ENCODE measurements around the gene C14orf132.
"Not testable (repeated sequence)": the region's sequence is repeated elsewhere in the genome, so short reads cannot be mapped to it uniquely, and the experiment has no call there.

The C14orf132 gene

GRCh38 chr14:96060186-96060933 is 21.2 kb downstream of the C14orf132 start:
- no peak for DNase-seq

- no peak for DNase-seq
Measured at GRCh38 chr14:96062010-96062409, 22.8 kb downstream of the C14orf132 start.

DNA sequence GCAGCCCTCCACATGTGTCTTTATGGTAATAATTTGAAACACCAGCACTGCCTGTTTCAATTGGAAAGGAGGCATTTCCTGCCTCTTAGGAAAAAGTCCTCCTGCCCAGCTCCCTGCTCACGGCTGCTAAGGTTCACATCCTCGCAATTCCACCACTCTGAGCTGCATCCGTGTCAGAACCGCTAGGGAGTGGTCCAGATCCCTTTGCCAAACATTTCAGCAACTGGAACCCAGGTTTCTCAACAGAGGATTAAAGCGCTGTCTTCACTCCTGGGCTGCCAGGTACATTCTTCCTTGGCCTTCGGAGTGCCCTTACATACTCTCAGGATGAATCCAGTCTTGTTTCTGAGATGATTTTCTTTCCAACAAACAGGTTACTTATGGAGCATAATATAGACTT is 23.3 kb downstream of the C14orf132 start:
- DNase-seq: no peak

- DNase-seq: no peak
Measured at GRCh38 chr14:96064866-96065265, 25.7 kb downstream of the C14orf132 start.

DNA sequence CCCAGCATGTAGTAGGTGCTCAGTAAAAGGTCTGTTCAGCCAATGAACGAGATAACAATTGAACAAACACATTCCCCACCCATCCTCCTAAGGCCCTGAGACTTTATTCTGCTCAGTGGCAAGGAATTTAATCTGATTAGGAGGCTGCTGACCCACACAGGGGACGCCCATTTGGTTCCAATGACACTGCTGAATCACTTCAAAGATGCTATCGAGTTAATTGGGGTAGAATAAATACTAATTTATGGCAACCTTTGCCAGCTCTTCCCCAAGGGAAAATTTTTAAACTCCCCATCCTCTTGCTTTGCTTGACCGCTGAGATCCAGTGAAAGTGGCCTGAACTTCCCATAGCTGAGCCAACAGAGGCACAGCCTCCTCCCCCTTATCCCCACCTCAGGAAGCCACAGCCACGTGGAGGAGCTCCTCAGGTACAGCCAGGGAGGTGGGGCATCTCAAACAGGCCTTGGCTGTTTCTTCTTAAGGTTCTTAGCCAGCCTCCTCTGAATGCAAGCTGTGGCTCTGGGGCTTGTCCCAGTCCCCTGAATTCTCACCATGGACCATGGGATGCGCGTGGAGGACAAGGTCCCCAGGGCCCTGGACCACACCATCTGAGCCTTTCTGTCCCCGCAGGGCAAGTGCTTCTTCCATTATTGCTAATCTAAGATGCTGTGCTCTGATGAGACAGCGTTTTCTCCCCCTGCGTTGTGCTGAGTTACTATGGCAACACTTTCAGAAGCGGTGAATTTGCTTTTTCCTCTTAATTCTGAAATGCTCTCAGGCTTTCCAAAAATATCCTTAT is 26.7 kb downstream of the C14orf132 start:
- DNase-seq: no peak

GRCh38 chr14:96066976-96067375 is 27.8 kb downstream of the C14orf132 start:
- DNase-seq: no peak

DNA sequence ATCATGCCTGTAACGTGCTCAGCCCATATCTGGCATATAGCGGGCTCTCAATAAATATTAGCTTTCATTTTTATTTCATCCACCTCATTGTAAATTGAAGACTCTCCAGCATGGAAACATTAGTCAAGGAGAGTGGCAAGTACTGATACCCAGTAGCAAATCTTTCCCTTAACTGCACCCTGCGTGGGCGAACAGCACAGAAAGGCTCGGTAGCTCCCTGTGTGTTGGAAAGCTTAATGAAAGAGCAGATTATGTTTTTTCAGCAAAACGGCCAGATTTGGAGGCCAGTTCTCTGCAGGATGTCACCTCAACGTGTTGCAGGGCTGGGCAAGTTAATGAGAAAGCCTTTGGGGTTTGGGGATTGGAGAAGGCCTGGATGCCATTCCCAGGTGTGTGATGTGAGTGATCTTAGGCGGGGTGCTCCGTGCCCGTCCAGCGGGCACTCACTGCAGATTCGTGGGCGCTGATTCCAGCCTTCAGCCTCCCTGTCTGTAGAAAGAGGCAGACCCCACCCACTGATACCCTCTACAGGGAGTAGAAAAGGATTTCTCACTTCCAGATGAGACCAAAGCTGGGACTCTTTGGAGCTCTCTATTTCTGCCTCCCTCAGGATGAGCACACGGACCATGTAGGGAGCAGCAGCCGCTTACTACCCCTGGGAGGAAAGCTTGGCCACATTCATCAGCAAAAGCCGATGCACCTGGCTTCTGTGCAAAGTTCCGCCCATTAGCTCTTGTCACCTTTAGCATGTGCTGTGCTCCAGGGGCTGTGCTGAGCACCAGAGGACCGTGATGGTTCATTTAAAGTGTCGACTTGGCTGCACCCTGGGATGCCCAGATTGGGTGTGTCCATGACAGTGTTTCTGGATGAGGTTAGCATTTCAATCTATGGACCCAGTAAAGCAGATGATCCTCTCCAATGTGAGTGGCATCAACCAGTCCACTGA is 29.1 kb downstream of the C14orf132 start:
- DNase-seq: no peak

DNA sequence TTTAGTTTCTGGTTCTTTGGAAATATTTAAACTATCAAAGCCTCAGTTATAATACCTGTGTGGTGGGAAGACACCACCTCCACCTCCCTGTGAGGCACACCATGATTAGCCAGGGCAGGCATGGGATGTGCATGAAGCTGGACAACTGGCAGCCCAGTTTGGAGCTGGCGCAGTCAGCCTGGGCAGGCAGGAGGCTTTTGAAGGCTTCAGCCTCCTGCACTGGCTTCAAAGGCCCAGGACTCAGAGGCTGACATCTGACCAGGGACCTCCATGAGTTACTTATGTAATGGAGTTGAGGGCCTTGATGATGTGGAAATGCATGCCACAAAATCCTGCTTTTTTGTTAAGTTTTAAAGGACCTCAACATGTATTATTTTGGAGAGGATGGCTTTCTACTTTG is 30.3 kb downstream of the C14orf132 start:
- DNase-seq: no peak

GRCh38 chr14:96071561-96071960 is 32.4 kb downstream of the C14orf132 start:
- no peak for DNase-seq

DNA sequence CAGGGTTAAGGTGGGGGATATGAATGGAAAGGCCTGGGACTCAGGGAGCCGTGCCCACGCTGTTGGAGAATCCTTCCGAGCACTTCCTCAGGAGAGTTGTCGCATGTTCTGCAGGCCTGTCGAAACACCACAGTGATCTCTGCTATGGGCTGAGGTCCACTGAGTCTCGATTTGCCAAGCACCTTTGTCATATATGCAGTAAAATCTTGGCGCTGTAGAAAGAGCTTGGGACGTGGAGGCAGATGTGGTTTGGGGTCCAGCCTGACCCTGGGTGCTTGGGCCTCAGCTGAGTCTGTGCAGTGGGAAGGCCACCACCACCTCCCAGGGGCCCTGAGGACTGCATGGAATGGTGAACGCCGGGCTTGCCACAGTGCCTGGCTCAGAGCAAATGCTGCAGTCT is 32.9 kb downstream of the C14orf132 start:
- no peak for DNase-seq

- DNase-seq: no peak
Measured at GRCh38 chr14:96072746-96073145, 33.6 kb downstream of the C14orf132 start.

- DNase-seq: not testable (repeated sequence)
Measured at GRCh38 chr14:96073260-96074039, 34.3 kb downstream of the C14orf132 start.

DNA sequence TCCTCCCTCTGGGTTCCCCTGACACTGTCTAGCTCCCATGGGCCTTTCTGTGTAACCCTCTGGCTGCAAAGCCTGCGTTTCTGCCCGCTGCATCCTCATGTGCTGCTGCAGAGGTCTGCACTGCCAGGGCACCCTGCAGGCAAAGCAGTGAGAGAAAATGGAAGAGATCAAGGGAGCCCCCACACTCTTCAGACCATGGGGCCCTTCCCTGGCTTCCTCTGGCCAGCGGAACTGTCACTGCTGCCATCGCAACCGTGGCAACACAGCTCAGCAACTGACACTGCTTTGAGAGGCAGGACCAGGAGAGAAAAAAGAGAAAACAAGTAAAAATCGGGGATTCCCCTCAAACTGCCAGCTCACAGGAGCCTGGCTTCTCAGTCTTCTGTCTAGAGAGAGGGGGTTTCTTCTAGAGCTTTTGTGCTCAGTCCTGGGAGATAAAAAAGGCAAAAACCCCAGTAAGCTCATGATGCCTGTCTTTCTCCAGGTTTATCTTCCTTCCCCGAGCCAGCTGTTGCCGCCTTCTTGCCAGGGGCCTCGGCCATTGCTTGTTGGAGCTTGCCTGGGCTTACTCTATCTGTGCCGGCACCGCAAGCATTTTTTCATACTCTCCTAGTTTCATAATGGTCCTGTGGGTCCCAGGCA is 38.9 kb downstream of the C14orf132 start:
- DNase-seq: no peak

DNA sequence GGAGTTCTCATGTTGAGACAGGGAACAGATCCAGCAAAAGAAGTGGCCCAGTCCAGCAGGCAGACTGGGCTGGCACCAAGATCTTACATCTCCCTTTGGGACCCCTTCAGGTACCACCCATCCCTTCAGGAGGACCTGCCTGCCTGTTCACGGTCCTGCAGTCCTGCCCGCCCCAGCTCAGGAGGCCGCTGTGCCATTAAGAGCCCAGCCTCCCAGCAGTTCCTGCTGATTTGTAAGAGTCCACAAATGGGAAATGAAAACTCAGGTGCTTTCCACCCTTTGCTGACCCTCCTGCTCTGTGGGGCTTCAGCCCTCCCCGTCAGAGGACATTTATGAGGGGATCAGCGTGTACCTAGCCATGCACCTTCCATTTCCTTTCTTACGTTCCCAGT is 39.5 kb downstream of the C14orf132 start:
- no peak for DNase-seq

DNA sequence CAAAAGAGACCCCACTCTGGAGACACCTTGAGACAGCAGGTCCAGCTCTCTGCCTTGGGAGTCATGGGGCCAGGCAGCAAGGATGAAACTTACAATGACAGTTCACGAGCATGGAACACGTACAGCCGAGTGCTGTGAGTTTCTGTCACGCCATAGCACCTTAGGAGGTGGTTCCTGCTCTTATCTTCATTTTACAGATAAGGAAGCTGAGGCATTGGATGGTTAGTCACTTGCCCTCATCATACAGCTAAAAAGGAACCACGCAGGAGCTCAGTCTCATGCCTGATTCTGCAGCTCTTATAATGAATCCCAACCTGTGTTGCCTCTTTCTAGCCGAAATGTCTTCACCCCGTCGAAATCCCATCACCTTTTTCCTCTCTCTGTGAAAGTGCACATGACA is 39.9 kb downstream of the C14orf132 start:
- no peak for DNase-seq

DNA sequence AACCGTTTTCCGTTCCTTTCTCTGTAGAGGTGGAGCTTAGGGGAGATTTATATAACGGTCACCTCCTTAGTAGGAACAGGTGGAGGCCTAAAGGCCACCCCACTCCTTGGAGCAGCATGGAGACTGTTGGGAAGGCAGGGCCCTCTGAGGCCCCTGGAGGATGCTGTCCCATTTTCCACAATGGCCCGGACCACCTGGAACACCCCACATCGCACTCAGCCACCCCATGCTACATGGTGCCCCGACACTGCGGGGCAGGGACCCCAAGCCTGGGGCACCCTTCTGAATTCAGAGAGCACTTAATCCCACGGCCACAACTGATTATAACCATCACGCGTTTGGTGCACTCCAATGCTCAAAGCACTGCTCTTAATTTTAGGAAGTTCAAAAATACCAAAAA is 41.4 kb downstream of the C14orf132 start:
- no peak for DNase-seq

DNA sequence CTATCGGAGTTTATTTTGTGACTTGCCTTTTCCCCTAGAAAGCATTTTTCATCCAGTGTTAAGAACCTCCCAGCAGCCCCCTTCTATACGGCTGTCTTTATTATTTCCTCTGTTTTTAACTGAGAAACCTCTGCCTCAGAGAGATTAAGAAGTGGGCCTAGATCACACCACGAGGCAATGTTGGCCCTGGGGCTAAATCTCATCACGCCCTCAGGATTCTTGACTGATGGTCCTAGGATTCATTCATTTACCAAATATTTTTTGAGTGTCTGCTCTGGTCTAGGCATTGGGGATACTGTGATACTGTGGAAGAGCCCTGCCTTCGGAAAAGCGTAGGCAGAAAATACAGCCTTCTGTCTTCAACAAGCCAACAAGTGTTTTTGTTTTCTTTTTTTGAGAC is 42.1 kb downstream of the C14orf132 start:
- DNase-seq: no peak

- DNase-seq: no peak
Measured at GRCh38 chr14:96081767-96082400, 42.7 kb downstream of the C14orf132 start.

DNA sequence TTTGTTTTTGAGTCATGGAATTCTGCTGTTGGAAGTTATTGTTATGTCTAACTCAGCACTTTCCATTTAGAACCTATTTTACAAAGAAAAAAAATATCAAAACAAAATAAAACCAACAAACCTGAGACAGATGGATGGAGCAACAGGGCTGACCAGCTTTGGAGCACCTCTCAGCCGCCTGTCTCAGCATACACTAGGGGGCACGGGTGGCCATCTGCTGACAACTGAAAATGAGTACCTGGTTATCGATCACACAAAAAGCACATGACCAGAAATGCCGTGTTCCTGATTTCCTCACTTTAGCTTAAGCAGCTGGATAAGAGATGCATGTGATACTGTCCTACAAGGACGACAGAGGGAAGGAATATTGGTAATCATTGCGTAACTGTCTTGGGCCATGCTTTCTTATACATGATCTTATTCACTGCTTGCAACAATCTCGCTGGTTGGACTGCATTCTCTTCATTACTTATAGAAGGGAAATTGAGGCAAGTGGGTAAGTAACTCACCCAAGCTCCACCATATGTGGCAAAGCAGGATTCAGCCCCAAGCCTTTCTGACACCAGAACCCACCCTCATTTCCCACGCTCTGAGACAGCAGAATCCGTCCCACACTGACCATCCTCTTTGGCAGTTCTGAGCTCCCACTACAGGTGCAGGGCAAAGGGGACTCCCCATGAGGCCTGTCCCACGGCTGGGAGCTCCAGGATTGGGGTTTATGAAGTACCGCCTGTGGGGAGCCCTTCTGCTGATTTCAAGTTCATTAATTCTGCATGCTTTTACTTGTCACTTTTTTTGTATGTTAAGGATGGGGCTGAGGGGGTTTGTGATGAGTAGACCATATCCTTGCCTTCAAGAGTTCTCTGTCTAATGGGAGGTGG is 43.5 kb downstream of the C14orf132 start:
- no peak for DNase-seq

Measured in fibroblast of skin of back (primary cell).